GM21515 (cell line): ENCODE results near the gene PPP2R3B.
"Not testable (repeated sequence)": the region's sequence is repeated elsewhere in the genome, so short reads cannot be mapped to it uniquely, and the experiment has no call there.

Source experiments
- ATAC-seq: cut with Tn5 transposase; IDR thresholded peaks from one replicate; pipeline ENCODE4 v1.9.1; 2021; ENCODE audit not compliant: unreplicated experiment

PPP2R3B gene

DNA sequence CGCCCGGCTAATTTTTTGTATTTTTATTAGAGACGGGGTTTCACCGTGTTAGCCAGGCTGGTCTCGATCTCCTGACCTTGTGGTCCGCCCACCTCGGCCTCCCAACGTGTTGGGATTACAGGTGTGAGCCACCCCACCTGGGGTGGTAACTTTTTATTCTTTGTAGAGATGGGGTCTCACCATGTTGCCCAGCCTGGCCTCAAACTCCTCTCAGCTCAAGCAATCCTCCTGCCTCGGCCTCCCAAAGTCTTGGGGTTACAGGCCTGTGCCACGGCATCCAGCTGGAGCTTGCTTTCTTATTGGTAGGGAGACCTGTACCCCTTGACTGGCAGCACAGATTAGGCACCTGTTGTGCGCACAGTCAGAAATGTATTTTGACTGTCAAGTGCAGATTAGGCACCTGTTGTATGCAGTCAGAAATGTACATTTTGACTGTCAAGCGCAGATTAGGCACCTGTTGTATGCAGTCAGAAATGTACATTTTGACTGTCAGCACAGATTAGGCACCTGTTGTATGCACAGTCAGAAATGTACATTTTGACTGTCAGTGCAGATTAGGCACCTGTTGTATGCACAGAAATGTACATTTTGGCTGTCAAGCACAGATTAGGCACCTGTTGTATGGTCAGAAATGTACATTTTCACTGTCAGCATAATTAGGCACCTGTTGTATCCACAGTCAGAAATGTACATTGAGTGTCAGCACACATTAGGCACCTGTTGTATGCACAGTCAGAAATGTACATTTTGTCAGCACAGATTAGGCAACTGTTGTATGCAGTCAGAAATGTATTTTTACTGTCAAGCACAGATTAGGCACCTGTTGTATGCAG lies 80.7 kb downstream of the PPP2R3B start:
- not testable (repeated sequence) for ATAC-seq

DNA sequence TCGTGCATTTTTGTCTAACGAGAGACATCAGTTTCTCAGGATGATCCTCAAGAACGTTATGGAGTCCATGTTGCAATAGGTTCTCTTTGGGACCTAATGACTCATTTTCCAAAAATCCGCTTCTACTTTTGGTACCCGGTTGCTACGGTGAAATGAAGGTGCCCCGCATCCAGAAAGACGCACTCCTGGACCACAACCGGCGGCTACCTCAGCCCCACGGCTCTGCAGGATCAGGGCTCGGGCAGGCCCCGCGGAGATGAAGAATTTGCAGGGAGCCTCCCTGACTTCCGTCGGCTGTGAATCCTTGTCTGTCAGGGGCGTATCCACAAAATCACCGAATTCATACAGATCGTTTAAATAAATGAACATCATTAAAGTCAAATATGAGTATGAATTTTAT lies 83.7 kb downstream of the PPP2R3B start:
- ATAC-seq: no peak

DNA sequence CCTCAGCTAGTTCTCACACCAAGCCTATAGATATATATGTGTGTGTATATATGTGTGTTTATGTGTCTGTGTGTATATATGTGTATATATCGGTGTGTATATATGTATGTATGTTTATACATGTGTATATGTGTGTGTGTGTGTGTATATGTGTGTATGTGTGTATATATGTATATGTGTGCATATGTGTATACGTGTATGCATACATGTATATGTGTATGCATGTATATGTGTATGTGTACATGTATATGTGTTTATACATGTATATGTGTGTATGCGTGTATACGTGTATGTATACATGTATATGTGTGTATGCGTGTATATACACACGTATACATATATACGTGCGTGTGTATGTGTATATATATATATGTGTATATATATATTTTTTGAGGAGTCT lies 86.4 kb downstream of the PPP2R3B start:
- no peak for ATAC-seq

DNA sequence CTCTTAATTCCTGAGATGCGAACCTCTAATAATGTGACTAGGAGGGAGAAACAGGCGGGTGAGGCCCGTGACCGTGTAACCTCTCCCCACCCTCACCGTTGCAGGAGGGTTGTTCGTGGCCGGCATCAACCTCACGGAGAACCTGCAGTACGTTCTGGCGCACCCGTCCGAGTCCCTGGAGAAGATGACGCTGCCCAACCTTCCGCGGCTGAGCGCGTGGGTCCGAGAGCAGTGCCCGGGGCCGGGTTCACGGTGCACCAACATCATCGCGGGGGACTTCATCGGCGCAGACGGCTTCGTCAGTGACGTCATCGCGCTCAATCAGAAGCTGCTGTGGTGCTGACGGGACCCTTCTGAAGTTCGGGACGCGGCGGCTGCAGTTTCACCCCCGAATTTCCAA lies 87.7 kb downstream of the PPP2R3B start:
- ATAC-seq: no peak

DNA sequence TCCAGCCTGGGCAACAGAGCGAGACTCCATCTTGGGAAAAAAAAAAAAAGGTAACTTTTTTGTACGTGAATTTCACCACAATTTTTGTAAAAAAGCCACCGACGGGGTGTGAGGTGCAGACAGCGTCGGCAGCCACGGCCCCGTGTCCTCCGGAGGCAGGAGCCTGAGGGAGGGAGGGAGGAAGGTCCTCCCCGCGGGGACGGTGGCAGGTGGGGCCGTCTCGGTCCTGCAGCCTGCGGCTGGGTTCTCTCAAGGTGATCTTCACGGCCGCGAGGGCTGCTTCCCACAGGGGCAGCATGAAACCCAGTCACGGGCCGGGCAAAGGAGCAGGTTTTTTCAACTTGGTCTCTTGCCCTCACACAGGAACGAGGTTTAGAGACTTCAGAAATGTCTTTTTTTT lies 91.6 kb downstream of the PPP2R3B start:
- no peak for ATAC-seq

DNA sequence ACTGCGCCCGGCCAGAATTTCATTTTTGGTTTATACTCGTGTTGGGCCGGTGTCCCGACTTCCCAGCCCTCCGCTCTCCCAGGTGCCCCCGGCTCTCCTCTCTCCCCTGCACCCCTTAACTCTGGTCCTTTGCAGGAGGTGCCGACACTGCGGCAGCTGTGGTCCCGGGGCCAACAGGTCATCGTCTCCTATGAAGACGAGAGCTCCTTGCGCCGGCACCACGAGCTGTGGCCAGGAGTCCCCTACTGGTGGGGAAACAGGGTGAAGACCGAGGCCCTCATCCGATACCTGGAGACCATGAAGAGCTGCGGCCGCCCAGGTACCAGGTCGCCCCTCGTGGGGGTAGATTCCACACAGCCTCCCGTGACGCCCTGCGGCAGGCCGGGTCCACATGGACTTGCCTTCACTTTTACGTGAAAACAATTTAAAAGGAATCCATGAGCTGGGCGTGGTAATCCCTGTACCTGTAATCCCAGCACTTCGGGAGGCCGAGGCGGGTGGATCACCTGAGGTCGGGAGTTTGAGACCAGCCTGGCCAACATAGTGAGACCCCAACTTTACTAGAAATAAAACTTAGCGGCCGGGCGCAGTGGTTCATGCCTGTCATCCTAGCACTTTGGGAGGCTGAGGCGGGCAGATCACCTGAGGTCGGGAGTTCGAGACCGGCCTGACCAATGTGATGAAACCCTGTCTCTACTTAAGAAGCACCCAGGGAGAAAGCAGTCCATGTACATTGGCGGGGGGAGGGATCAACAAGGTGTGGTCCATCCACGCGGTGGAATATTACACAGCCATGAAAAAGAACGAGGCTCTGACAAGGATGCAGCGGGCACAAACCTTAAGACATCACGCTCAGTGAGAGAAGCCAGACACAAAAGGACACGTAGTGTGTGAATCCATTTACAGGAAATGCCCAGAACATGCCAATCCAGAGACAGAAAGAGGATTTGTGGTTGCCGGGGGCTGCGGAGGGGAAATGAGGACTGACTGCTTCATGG lies 93.5 kb downstream of the PPP2R3B start:
- ATAC-seq: no peak

DNA sequence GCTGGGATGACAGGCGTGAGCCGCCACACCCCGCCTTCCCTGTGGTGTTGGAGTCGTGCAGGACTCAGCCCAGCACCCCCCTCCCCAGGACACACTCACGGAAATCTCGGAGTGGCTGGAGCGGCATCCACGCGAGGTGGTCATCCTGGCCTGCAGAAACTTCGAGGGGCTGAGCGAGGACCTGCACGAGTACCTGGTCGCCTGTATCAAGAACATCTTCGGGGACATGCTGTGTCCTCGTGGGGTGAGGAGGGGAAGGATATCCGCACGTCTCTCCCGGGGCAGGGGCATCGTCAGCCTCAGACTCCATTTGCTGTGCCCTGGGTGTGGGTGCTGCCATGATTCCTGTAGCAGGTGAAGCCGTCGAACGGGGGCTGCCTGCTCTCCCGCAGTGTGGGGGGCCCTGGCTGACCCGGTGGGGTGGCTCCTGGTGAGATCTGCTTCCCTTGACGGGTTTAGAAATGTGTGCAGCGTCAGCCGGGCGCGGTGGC lies 95.3 kb downstream of the PPP2R3B start:
- no peak for ATAC-seq

DNA sequence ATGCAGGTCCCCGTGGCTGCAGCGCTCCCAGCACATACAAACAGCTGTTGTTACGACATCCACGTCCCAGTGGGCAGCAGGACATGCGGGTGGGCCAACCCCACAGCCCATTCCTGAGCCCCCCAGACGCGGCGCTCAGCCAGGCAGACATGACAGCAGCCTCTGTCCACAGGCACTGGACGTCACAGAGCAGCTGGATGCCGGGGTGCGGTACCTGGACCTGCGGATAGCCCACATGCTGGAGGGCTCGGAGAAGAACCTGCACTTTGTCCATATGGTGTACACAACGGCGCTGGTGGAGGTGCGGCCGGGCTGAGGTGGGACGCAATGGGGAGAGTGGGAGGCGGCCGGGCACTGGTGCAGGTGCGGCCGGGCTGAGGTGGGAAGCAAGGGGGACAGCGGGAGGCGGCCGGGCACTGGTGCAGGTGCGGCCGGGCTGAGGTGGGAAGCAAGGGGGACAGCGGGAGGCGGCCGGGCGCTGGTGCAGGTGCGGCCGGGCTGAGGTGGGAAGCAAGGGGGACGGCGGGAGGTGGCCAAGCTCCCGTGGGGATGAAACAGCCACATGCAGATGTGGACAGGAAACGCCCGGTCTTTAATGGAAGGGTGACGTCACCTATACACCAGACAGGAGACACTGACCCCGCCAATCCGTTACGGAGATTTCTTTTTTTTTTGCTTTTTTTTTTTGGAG lies 96.1 kb downstream of the PPP2R3B start:
- ATAC-seq: no peak

DNA sequence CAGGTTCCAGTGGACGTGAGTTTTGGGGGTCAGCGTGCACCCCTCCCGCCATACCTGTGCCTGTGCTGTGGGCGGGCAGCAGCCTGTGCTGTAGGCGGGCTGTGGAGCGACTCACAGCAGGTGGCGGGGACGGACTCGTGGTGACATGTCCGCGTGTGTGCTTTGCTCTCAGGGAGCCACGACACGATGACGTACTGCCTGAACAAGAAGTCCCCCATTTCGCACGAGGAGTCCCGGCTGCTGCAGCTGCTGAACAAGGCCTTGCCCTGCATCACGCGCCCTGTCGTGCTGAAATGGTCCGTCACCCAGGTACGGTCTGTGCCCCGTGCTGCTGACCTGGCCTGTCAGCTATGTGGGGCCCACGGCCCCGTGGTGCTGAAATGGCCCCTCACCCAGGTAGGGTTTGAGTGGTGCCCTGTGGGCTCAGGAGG lies 98.1 kb downstream of the PPP2R3B start:
- ATAC-seq: no peak

DNA sequence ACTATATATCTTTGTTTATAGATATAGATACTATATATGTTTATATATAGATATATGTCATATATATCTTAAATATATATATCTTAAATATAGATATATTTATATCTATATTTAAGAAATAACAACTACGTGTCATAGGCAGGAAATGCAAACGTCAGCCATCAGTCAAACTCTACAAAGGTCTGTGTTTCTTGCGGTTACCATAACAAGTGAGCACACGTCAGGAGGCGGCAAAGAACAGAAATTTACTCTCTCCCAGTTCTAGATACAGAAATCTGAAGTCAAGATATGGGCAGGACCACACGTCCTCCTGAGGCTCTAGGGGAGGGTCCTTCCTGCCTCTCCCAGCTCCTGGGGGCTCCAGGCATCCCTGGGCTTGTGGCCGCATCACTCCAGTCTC lies 99.0 kb downstream of the PPP2R3B start:
- ATAC-seq: no peak

DNA sequence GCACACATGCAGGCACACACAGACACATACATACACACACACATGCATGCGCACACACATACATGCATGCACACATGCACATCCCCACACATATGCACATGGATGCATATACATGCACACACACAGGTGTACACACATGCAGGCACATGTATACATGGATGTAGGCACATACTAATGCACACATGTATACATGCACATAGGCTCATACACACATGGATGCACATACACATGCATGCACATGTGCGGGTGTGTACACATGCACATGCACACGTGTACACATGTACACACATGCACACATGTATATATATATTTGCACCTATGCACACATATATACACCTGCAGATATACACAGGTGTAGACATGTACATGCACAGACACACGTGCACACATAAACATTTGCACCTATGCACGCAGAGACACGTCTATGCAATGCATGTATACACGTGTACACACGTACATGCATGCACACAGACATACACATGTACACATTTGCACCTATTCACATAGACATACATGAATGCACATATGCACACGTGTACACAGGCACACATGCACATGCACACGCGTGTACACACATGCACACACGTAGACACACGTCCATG lies 101.5 kb downstream of the PPP2R3B start:
- ATAC-seq: no peak
